Measurements from ENCODE around the gene WDCP. TPM values are rescaled to one million over a fixed set of nuclear protein-coding genes. Genes with fewer than 3 reads are reported as not detected.

WDCP gene
- total RNA-seq, 1 experiment from 2014 or later, result 20.0 TPM

DNA sequence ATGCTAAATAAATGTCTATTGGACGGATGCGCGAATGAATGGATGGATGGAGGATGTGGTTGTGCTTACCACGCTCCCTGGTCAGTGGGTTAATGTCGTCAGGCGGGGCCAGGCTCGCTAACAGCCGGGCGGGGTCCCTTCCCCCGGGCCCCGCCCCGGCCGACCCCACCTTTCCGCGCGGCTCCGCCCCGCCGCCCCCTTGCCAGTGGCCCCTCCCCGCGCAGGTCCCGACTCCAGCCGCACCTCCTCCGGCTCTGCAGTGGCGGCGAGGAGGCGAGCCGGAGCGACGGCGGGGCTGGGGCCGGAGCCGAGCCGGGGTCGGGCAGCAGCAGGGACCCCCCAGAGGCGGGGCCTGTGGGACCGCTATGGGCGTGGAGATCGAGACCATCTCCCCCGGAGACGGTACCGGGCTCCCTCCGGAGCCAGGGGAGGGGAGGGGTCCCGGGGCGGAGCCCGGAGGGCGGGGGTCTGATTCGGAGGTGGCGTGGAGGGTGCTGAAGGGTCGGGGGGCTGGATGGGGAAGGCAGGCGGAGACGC is 2.4 kb upstream of the WDCP start, which contains the start of gene FKBP1B:
Gene FKBP1B (plus strand): TSS at position 257 of the 537 bp plus-strand sequence. CDS start 109 bp downstream, at position 366.
- DNase-seq (ENCODE audit: low read depth, low spot score) (no peak), ATAC-seq (peak; percentile 72)
- POLR2A ChIA-PET, result interaction anchor here (0.6 kb wide), 1 partner anchor 1920 kb away, joined by 5 read pairs; no protein-coding TSS in a partner anchor
- peaks cover 30% of the 10 kb centered on the region; the same call in 1 of the 2 replicates for H3K4me1 ChIP-seq (ENCODE audit: control insufficient read depth, insufficient read depth, low read length)
- no peaks in the 10 kb centered on the region for H3K27me3 ChIP-seq (ENCODE audit: control insufficient read depth, insufficient read depth, low read length)
- intact Hi-C loops (cut with micrococcal nuclease; ENCODE audit: unreplicated experiment), result loop anchor here (10.0 kb wide), 1 partner anchor 125 kb away; the partner anchor contains the start of gene ATAD2B
- TF ChIP-seq TCF7L2 (IDR thresholded peaks at IDR 0.05; ENCODE audit: low read depth, low read length) (no peak), SIN3A (IDR thresholded peaks at IDR 0.05; ENCODE audit: borderline replicate concordance, insufficient read depth, low read depth, low read length) (0 out of 2 replicates have a peak, but pooled peaks have one; percentile 51), POLR2AphosphoS5 (IDR thresholded peaks at IDR 0.05; ENCODE audit: low read depth, low read length) (peak; percentile 26; the same call in 1 of the 2 replicates)
- H3K9me3 ChIP-seq (ENCODE audit: control insufficient read depth, insufficient read depth, low read depth, low read length), result no peaks in the 10 kb centered on the region
- H3K27ac ChIP-seq (ENCODE audit: low read length), result peak within 1 kb of the TSS; percentile 53
- CTCF ChIA-PET, result no interaction called here
- H3K4me3 ChIP-seq (ENCODE audit: low read depth in 2 of 2, low read length in 2 of 2), result peak within 1 kb of the TSS; percentile 61 to 71
- H3K36me3 ChIP-seq (ENCODE audit: control insufficient read depth, insufficient read depth, low read length), result no peaks in the 10 kb centered on the region
- in situ Hi-C loops (cut with HindIII; ENCODE audit: low pct_unique_long_range_greater_than_20kb, low sequenced_read_pairs), result no loop called here
- no TSS peak for BruUV-seq (replicated peaks)

DNA sequence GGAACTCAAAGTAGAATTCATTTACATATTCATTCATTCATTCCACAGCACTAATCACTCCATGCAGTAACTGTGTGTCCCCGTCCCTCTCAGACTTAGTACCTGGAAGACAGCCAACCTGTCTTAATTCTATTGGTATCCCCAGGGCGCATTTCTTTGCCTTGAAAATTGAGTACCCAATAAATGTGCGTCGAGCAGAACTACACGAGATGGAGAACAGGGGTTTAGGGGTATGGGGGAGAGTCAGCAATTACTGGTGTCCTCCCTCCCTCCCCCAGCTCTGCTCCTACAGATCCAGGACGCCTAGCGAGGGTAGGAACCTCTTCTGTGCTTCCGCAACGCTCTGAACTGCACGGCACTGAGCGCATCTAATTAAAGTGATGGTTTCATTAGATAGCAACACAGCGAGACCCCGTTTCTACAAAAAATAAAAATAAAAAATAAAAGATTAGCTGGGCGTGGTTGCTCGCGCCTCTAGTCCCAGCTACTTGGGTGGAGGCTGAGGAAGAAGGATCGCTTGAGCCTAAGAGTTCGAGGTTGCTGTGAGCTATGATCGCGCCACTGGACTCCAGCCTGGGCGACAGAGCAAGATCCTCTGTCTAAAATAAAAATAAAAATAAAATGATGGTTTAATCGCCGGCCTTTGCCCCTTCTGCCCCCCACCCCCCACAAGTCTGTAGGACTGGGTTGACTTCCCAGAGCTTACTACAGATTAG is 1.7 kb upstream of the WDCP start:
- ChIA-PET POLR2A (interaction anchor here (0.6 to 0.7 kb wide), 2 partner anchors 36 to 1919 kb away, joined by 3 to 5 read pairs; no protein-coding TSS in a partner anchor), CTCF (interaction anchor here (0.6 kb wide), 1 partner anchor 34 kb away, joined by 3 read pairs; no protein-coding TSS in a partner anchor)
- intact Hi-C loops (cut with micrococcal nuclease; ENCODE audit: unreplicated experiment), result loop anchor here (10.0 kb wide), 1 partner anchor 124 kb away; the partner anchor contains the start of gene ATAD2B
- DNase-seq (ENCODE audit: low read depth, low spot score) (no peak), ATAC-seq (no peak; the same call in 1 of the 2 replicates)
- Histone ChIP-seq H3K9me3 (ENCODE audit: control insufficient read depth, insufficient read depth, low read depth, low read length) (no peaks in the 10 kb centered on the region), H3K27ac (ENCODE audit: low read length) (peak overlapping the region; percentile 40), H3K4me1 (ENCODE audit: control insufficient read depth, insufficient read depth, low read length) (peaks cover 30% of the 10 kb centered on the region; the same call in 1 of the 2 replicates), H3K4me3 (ENCODE audit: low read depth in 2 of 2, low read length in 2 of 2) (peak overlapping the region; percentile 61 to 71), H3K36me3 (ENCODE audit: control insufficient read depth, insufficient read depth, low read length) (no peaks in the 10 kb centered on the region), H3K27me3 (ENCODE audit: control insufficient read depth, insufficient read depth, low read length) (no peaks in the 10 kb centered on the region)
- TF ChIP-seq SIN3A (IDR thresholded peaks at IDR 0.05; ENCODE audit: borderline replicate concordance, insufficient read depth, low read depth, low read length) (no peak), POLR2AphosphoS5 (IDR thresholded peaks at IDR 0.05; ENCODE audit: low read depth, low read length) (no peak), TCF7L2 (IDR thresholded peaks at IDR 0.05; ENCODE audit: low read depth, low read length) (no peak)
- TF ChIP-seq, protein P1, sequence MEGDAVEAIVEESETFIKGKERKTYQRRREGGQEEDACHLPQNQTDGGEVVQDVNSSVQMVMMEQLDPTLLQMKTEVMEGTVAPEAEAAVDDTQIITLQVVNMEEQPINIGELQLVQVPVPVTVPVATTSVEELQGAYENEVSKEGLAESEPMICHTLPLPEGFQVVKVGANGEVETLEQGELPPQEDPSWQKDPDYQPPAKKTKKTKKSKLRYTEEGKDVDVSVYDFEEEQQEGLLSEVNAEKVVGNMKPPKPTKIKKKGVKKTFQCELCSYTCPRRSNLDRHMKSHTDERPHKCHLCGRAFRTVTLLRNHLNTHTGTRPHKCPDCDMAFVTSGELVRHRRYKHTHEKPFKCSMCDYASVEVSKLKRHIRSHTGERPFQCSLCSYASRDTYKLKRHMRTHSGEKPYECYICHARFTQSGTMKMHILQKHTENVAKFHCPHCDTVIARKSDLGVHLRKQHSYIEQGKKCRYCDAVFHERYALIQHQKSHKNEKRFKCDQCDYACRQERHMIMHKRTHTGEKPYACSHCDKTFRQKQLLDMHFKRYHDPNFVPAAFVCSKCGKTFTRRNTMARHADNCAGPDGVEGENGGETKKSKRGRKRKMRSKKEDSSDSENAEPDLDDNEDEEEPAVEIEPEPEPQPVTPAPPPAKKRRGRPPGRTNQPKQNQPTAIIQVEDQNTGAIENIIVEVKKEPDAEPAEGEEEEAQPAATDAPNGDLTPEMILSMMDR (IDR thresholded peaks at IDR 0.05), result no peak
- TF ChIP-seq, protein P2, sequence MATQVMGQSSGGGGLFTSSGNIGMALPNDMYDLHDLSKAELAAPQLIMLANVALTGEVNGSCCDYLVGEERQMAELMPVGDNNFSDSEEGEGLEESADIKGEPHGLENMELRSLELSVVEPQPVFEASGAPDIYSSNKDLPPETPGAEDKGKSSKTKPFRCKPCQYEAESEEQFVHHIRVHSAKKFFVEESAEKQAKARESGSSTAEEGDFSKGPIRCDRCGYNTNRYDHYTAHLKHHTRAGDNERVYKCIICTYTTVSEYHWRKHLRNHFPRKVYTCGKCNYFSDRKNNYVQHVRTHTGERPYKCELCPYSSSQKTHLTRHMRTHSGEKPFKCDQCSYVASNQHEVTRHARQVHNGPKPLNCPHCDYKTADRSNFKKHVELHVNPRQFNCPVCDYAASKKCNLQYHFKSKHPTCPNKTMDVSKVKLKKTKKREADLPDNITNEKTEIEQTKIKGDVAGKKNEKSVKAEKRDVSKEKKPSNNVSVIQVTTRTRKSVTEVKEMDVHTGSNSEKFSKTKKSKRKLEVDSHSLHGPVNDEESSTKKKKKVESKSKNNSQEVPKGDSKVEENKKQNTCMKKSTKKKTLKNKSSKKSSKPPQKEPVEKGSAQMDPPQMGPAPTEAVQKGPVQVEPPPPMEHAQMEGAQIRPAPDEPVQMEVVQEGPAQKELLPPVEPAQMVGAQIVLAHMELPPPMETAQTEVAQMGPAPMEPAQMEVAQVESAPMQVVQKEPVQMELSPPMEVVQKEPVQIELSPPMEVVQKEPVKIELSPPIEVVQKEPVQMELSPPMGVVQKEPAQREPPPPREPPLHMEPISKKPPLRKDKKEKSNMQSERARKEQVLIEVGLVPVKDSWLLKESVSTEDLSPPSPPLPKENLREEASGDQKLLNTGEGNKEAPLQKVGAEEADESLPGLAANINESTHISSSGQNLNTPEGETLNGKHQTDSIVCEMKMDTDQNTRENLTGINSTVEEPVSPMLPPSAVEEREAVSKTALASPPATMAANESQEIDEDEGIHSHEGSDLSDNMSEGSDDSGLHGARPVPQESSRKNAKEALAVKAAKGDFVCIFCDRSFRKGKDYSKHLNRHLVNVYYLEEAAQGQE (IDR thresholded peaks at IDR 0.05; ENCODE audit: insufficient read depth in 1 of 2, low read depth in 2 of 2, low read length in 1 of 2), result no peak
- in situ Hi-C loops (cut with HindIII; ENCODE audit: low pct_unique_long_range_greater_than_20kb, low sequenced_read_pairs), result no loop called here
- BruUV-seq (replicated peaks), result no TSS peak

Measured in Panc1 (cell line).